GM12891 (cell line): ENCODE measurements around the gene HIPK2.

Experiments used
- PAX5 ChIP-seq: IDR thresholded peaks from 2 replicates; pipeline ENCODE4 v1.6.1; 2011; ENCODE audit warnings: low read length, moderate library complexity, mild to moderate bottlenecking; ENCODE audit not compliant: insufficient read depth, severe bottlenecking
- POLR2A ChIP-seq: IDR thresholded peaks from 2 replicates; pipeline ENCODE4 v1.6.1; 2011; ENCODE audit warnings: low read depth, low read length, control low read depth
- POLR2AphosphoS5 ChIP-seq: IDR thresholded peaks from 2 replicates; pipeline ENCODE4 v1.6.1; 2011; ENCODE audit warnings: low read depth, low read length, control low read depth
- POU2F2 ChIP-seq: IDR thresholded peaks from 2 replicates; pipeline ENCODE4 v1.6.1; 2011; ENCODE audit warnings: low read depth, mild to moderate bottlenecking, control low read depth, low read length, moderate library complexity
- SPI1 ChIP-seq: IDR thresholded peaks from 2 replicates; pipeline ENCODE4 v1.6.1; 2011; ENCODE audit warnings: low read depth, low read length, control low read depth
- TAF1 ChIP-seq: IDR thresholded peaks from 2 replicates; pipeline ENCODE4 v1.6.1; 2011; ENCODE audit warnings: low read depth, low read length, control low read depth

- TF ChIP-seq PAX5 (no peak), TAF1 (no peak), POLR2AphosphoS5 (no peak), POLR2A (no peak), POU2F2 (no peak), SPI1 (no peak)
These were observed 217.1 kb downstream of the HIPK2 start for GRCh38 chr7:139560678-139561077.
